Measurements from ENCODE around the gene OMP. TPM values are rescaled to one million over a fixed set of nuclear protein-coding genes. Genes with fewer than 3 reads are reported as not detected.

OMP gene
- total RNA-seq, 6 experiments from 2014 or later = 1.0 to 4.2 (median 2.0) TPM; not detected in 1

- WGBS (ENCODE audit: insufficient coverage, low coverage, low lambda C conversion rate, missing lambda C conversion rate) = 64% methylated on average over 3 of the region's 11 CpGs
- Histone ChIP-seq H3K27ac (peak overlapping the region; percentile 51 to 88 (median 65)), H3K4me1 (peaks cover 0 to 51% (median 27%) of the 10 kb centered on the region in 4 donors), H3K36me3 (no peaks in the 10 kb centered on the region), H3K4me3 (peak overlapping the region in 1 of 3 donors; percentile 61), H3K9me3 (no peaks in the 10 kb centered on the region), H3K27me3 (no peaks in the 10 kb centered on the region)
- ATAC-seq = peak in 1 of 4 donors; percentile 4
- no peak for TF ChIP-seq CTCF (IDR thresholded peaks at IDR 0.05)
- no peak for TF ChIP-seq POLR2A (IDR thresholded peaks at IDR 0.05)
- intact Hi-C loops (cut with DNase I) = loop anchor here (5.0 to 10.0 kb wide), 3 partner anchors 57 to 425 kb away; no protein-coding TSS in a partner anchor
- DNase-seq = peak in 1 of 3 donors; percentile 60
These were observed 27.5 kb downstream of the OMP start for GRCh38 chr11:77129842-77130756.

- no peak for TF ChIP-seq POLR2A (IDR thresholded peaks at IDR 0.05)
- no peak for TF ChIP-seq CTCF (IDR thresholded peaks at IDR 0.05)
- intact Hi-C loops (cut with DNase I) = no loop called here
- DNase-seq (peak; percentile 90 to 97 (median 96)), ATAC-seq (peak; percentile 64 to 74 (median 72))
- Histone ChIP-seq H3K4me1 (peaks cover 0 to 53% (median 27%) of the 10 kb centered on the region in 4 donors), H3K27me3 (no peaks in the 10 kb centered on the region), H3K36me3 (no peaks in the 10 kb centered on the region), H3K27ac (peak overlapping the region; percentile 51 to 88 (median 65)), H3K9me3 (no peaks in the 10 kb centered on the region), H3K4me3 (peak overlapping the region in 1 of 3 donors; percentile 1)
- WGBS (ENCODE audit: insufficient coverage, low coverage, low lambda C conversion rate, missing lambda C conversion rate) = 27% methylated on average over 2 of the region's 9 CpGs
These were observed 28.3 kb downstream of the OMP start for GRCh38 chr11:77130763-77131513.

GRCh38 chr11:77131560-77131959, 28.9 kb downstream of the OMP start:
- ATAC-seq (no peak), DNase-seq (no peak)
- no peaks in the 10 kb centered on the region for H3K36me3 ChIP-seq
- H3K4me3 ChIP-seq = peak overlapping the region in 1 of 3 donors; percentile 1
- peaks cover 0 to 59% (median 29%) of the 10 kb centered on the region in 4 donors for H3K4me1 ChIP-seq
- no peaks in the 10 kb centered on the region for H3K27me3 ChIP-seq
- no CpG with 5 or more reads among the region's 6 CpGs for WGBS (ENCODE audit: insufficient coverage, low coverage, low lambda C conversion rate, missing lambda C conversion rate)
- H3K27ac ChIP-seq = peak overlapping the region; percentile 44 to 88 (median 65)
- TF ChIP-seq CTCF (IDR thresholded peaks at IDR 0.05) (no peak), POLR2A (IDR thresholded peaks at IDR 0.05) (no peak)
- no peaks in the 10 kb centered on the region for H3K9me3 ChIP-seq
- intact Hi-C loops (cut with DNase I) = no loop called here

- WGBS (ENCODE audit: insufficient coverage, low coverage, low lambda C conversion rate, missing lambda C conversion rate) = 9% methylated on average over 1 of the region's 2 CpGs
These were observed 32.4 kb downstream of the OMP start for GRCh38 chr11:77135069-77135468.

More at GRCh38 chr11:77135069-77135468, 32.4 kb downstream of the OMP start:
- DNase-seq (no peak), ATAC-seq (no peak)
- TF ChIP-seq CTCF (IDR thresholded peaks at IDR 0.05) (no peak), POLR2A (IDR thresholded peaks at IDR 0.05) (no peak)
- H3K27me3 ChIP-seq = no peaks in the 10 kb centered on the region
- no peak overlapping the region for H3K4me3 ChIP-seq
- H3K27ac ChIP-seq = no peak overlapping the region
- H3K36me3 ChIP-seq = no peaks in the 10 kb centered on the region
- intact Hi-C loops (cut with DNase I) = no loop called here
- peaks cover 0 to 52% (median 18%) of the 10 kb centered on the region in 4 donors for H3K4me1 ChIP-seq
- no peaks in the 10 kb centered on the region for H3K9me3 ChIP-seq
